DOHH2 (cell line): ENCODE results near the gene PAIP2.

Experiments used
- CTCF ChIP-seq: fragments of 200-600 bp; sonication (generic); IDR thresholded peaks from one replicate; pipeline ENCODE4 v1.5.1; 2014; ENCODE audit warnings: antibody characterized with exemption, mild to moderate bottlenecking, low read depth, low read length; ENCODE audit not compliant: poor library complexity, severe bottlenecking
- EZH2phosphoT487 ChIP-seq: fragments of 200-600 bp; sonication (generic); IDR thresholded peaks from 2 replicates; pipeline ENCODE4 v1.6.1; 2017; ENCODE audit warnings: borderline replicate concordance, mild to moderate bottlenecking, antibody characterized with exemption, low read length, moderate library complexity, mixed read lengths

- no peak for TF ChIP-seq CTCF
- TF ChIP-seq EZH2phosphoT487, result no peak
Measured at GRCh38 chr5:139308797-139309196, 32.9 kb upstream of the PAIP2 start.
